ENCODE data around the gene RIPK1.
"Not testable (repeated sequence)": the region's sequence is repeated elsewhere in the genome, so short reads cannot be mapped to it uniquely, and the experiment has no call there.

Gene RIPK1

DNA sequence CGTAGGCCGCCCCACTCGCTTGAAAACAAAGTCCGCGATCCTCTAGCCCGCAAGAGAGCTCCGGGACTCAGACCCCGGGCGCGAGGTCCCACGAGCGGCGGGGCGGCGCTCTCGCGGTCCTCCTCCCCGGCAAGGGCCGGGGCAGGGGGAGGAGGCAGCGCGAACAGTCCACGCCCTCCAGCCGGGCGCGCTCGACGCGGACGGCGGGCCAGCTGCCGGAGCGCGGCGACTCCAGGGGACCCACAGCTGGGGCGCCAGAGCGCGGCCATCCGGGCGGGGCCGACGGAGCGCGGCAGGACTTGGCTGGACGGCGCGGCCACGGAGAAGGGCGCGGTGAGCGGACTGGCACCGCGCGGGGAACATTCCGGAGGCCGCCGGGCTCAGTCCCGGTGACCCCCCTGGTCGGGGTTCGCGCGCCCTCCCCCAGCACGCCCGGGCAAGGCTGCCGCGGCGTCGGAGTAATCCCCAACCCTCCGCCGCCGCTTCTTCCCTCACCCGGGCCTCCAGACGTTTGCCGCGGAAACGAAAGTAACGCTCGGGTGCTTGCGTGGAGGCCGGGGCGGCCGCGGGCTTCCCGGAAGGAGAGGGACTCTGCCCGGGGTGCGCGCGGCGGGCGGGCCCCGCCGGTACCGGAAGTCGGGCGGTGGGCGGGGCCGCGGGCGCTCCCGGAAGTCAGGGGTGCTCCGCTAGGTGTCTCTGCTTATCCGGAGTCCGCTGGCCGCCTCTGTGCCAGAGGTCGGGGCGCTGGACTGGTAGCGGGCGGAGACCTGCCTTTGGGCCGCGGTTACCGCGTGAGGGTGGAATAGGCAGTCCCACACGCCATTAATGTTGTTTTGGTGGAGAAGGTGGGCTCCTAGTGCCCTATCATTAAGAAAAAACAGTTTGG, at the start of gene RIPK1:
RIPK1 (plus strand) TSS at position 166 of the 886 bp plus-strand sequence. CDS start 8,330 bp downstream, outside the sequence.
- DNase-seq (ENCODE audit: low read depth) = peak; percentile 90

DNA sequence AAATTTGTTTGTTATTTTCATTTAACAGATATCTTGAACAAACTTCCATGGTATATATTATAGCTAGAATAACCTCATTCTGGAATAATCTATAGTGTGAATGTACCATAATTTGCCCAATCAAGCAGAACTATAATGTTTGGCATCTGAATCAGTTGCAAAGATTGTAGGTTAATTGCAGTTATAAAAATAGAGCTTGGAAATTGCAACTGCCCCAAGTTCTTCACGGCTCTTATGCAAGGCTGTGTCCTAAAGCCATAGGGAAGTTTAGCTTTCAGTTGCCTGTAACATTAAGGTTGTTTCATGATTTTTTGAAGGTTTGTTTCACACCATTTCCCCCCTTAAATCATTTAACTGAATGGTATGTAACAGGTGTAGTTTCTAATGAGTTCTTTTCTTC, 49.2 kb upstream of the RIPK1 start:
- DNase-seq (ENCODE audit: low read depth) = no peak

DNA sequence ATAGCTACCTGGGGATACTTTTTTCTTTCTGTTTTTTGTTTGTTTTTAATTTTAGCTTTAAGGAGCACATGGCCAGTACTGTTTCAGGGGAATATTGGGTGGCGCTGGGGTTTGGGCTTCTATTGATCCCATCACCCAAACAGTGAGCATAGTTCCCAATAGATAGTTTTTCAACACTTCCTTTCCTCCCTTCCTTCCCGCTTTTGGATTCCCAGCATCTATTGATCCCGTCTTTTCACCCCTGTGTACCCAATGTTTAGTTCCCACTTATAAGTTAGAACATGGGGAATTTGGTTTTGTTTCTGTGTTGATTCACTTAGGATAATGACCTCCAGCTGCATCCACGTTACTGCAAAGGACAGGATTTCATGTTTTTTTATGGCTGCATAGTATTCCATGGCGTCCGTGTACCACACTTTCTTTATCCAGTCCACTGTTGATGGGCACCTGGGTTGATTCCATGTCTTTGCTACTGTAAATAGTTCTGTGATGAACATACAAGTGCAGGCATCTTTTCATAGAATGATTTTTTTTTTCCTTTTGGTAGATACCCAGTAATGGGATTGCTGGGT, 48.5 kb upstream of the RIPK1 start:
- DNase-seq (ENCODE audit: low read depth) = no peak

DNA sequence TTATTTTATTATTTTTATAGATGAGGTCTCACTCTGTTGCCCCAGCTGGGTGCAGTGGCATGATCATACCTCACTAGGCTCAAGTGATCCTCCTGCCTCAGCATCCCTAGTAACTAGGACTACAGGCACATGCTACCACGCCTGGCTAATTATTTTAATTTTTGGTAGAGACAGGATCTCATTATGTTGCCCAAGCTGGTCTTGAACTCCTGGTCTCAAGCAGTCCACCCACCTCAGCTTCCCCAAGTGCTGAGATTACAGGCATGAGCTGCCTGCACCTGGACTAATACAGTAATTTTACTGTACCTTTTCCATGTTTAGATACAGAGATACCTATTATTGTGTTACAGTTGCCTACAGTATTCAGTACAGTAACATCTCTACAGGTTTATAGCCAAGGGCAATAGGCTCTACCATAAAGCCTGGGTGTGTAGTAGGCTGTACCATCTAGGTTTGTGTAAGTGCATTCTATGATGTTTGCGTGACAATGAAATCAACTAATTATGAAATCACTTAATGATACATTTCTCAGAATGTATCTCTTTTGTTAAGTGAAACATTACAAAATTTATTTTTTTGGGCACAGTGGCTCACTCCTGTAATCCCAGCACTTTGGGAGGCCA, 47.2 kb upstream of the RIPK1 start:
- DNase-seq (ENCODE audit: low read depth) = not testable (repeated sequence)

DNA sequence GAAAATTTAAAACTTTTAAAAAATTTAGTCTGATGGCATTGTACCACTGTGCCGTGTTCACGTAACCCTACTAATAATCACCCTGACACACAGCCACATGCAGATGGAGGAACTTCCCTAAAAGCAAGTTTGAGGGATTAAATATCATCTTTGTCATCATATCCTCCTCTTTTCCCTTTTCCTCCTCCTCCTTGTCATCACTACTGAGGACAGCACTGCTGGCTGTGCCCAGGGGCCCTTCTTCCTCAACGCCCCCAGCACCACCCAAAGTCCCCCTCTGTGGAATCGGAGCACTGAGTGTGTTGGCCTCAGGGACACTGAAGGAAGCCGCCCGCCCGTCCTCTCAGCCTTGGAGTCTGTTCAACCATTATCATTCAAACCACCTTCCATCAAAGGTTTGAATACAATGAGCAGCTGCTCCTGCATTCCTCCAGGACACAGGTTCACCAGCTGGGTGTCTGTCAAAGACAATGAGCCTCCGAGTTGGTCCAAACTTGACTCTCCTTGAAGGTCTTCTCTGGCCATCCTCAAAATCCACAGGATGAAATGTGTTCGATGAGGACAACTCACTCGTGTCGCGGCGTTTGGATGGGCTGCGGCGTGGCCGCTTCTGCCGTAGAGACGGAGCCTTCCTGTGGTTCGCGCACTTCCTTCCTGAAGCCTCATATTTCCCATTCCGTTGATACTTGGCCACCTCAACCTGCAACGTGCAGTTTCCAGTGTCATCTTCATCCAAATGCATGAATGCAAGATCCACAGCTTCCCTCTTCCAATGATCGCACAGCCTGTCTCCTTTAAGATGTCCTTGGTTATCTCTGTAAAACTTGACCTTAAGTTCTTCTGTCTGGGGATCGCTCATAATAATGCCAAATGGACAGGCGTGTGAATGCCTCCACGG, 45.3 kb upstream of the RIPK1 start:
- DNase-seq (ENCODE audit: low read depth) = no peak

DNA sequence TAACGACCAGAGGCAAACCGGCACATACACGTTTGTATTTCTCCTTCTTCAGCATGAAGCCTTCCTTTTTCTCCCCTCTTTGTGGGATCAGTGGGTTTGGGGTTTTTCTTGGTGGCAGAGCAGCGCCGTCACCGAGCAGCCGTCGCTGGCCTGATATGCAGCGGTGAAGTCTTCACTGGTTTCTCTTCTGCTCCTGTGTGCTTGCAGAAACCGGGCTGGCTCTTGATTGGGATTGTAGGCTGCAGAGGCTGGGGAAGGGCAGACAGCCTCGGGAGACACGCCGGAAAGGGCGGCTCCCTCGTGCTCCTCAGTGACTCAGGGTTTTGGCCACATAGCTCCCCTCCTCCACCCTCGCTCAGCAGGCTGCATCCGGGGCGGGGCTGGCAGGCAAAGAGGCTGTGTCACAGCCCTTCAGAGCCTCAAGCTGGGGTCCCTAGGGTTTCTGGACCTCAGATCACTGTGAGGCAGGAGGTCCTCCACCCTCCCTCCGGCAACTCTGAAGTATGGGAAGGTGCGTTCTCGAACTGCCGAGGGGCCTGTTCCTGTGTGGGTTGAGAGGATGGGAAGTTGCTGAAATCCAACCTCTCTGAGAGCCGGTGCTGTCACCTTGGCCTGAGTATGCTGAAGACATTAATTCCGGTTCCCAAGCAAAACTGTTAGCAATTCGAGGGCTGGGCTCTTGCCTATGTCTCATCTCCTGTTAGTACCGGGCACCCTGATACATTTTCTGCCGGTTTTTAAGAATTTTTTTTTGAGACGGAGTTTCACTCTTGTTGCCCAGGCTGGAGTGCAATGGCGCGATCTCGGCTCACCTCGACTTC, 44.4 kb upstream of the RIPK1 start:
- peak; percentile 91 for DNase-seq (ENCODE audit: low read depth)

DNA sequence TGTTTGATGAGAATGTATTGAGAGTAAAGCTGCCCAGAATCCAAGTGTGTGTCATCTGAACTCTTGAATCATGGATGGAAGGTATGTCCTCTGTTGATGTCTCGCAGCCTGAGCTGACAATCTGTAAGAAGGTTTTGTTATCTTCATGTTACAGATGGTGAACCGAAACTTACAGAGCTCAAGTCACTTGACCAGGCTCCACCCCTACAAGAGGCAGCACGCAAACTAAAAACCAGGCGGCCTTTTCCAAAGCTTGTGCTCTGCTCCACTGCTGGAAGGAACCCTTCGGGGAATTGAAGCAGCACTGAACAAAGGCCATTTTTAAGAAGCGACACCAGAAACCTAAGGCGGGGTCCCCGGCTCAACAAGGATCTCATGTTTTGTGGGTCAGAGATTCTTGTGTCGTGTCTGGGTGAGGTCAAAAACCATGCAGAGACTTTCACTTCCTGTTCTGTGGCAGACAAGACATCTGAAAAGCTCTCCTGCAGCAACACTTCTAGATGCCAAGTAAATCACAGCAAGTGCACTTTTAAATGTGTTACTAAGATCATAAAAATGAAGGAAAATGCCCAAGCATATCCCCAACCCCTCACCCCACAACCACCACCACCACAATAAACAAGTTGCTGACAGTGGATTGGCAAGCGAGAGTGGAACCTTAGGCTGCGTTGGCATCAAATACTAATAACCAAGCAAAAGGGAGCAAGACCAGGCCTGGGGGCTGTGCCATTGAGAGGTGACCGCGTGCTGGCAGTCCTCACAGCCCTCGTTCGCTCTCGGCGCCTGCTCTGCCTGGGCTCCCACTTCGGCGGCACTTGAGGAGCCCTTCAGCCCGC, 41.3 kb upstream of the RIPK1 start:
- no peak for DNase-seq (ENCODE audit: low read depth)

DNA sequence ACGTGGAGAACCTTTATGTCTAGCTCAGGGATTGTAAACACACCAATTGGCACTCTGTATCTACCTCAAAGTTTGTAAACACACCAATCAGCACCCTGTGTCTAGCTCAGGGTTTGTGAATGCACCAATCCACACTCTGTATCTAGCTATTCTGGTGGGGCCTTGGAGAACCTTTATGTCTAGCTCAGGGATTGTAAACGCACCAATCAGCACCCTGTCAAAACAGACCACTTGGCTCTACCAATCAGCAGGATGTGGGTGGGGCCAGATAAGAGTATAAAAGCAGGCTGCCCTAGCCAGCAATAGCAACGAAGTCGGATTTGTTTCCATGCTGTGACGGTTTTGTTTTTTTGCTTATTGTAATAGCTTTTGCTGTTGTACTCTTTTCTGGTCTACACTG, 40.1 kb upstream of the RIPK1 start:
- not testable (repeated sequence) for DNase-seq (ENCODE audit: low read depth)

DNA sequence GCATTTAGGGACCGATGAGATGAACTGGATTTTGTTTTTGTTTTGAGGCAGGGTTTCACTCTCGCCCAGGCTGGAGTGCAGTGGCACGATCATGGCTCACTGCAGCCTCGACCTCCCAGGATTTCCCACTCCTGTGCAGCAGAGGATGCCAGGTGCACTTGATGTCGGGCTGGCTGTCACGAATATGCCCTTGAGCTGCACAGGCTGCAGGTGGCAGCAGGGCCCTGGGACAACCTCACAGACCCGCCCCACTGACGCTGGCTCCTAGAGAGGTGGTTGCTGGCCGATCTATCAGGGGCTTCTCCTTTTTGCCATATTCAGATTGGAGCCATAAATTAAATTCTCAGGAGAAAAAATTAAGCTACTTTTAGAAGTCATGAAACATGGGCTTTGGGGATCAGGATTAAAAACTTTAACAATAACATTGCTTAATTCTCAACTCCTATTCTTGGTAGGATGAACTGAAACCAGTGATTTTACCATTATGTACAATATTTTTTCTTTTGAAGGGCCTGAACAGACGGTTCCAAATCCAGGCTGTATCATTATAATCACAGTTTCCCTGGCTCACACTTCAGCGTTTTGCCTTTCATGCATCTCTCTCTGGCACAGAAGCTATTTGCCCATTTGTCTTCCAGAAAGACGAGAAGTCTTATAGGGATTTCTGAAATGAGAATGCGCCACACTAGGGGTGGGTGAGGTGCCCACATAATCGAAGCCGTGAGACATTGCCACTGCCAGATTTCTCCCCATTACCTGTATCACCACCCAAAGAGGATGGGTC, 36.2 kb upstream of the RIPK1 start:
- DNase-seq (ENCODE audit: low read depth) = no peak

DNA sequence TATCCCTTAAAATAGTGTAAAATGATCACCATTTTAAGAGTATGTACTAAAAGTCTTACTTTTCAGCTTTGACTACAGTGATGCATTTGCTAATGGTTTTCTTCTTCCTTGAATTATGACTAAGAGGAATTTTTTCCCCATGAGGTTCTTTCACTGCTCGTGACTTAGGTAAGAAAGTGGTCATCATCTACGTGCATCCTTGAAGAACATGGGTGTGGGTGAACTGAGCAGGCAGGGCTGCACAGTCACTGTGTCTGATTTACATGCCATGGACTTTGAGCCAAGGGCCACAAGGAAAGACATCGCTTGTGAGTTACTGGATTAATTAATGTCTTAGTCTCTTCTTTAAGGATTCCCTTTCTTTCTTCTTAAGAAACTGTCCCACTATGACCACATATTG, 35.3 kb upstream of the RIPK1 start:
- no peak for DNase-seq (ENCODE audit: low read depth)

DNA sequence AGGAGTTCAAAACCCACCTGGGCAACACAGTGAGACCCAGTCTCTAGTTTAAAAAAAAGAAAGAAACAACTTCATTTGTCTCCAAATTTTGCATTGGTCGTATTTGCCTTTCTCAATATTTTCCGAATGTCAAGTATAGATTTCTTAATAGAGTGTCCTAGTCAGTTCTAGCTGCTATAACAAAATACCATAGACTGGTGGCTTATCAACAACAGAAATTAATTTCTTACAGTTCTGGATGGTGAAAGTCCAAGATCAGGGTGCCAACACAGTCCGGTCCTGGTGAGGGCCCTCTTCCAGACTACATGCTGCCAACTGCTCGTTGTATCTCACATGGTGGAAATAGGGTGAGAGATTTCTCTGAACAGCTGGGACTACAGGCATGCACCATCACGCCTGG, 34.6 kb upstream of the RIPK1 start:
- no peak for DNase-seq (ENCODE audit: low read depth)

DNA sequence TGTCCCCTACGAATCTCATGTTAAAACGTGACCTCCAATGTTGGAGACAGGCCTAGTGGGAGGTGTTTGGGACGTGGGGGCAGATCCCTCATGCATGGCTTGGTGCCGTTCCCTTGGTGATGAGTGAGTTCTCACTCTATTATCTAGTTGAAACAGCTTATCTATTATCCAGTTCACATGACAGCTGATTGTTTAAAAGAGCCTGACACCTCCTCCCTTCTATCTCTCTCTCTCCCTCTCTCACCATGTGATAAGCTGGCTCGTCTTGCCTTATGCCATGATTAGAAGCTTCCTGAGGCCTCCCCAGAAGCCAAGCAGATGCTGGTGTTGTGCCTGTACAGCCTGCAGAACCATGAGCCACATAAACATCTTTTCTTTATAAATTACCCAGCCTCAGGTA, 32.9 kb upstream of the RIPK1 start:
- DNase-seq (ENCODE audit: low read depth) = no peak

DNA sequence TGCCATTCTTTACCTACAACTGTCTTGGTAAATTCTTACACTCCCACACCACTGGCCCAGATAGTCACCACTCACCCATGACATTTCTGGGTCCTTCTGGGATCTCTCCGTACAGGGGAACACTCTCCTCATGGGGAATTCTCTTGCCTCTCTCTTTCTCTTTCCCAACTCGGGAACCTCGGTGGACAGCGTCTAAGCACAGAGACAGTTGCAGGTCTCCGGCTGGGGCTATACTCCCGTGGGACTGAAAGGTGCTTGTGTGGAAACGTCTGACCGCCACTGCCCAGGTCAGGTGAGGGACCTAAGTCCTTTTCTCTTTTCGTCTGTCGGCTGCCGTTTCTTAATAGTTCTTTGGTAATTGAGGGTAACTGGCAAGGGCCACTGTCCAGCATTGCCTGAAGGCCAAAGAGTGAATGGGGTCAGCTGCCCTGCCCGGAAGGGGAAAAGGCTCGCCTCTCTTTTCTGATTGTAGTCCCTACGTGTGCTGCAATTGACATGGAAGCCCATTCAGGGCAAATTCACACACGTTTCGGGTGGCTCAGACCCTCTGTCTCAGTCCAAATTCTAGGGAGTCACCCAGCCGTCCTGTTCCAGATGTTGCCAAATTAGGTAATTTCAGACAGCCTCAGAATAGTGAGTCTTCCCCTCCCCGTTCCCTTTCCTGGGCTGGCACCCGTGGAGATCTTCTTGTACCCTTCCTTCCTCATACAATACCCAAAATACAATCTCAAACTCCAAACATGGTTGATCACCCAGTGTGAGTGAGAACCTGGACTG, 31.2 kb upstream of the RIPK1 start:
- DNase-seq (ENCODE audit: low read depth) = no peak

DNA sequence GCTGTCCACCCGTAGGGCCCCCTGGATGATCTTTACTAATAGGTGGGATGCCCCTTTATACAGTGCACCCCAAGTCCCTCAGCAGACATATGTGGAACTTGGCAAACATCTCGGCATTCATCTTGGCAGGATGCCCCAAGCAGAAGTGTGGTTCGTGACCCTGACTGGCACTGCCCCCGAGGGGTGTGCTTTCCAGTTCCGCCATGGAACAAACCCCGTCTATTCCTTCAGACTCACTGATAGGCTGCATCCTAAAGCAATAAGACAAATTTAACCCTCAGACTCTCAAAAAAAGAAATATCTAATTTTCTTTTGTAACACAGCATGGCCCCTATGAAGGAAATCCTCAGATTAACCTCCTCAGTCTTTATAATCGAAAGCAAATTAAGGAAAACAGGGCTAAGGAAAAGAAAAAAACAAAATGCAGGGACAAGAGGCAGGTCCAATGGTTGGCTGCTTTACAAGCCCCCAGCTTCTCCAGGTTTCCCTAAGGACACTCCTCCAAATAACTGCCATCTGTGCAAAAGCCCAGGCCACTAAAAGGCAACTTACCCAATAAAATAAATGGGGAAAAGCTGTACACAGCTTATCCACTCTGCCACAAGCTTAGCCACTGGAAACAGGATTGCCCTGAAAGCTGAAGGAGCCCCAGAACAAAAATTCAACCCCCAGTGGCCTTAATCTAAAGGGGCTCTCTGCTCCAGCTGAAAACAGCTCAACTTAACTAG, 30.5 kb upstream of the RIPK1 start:
- DNase-seq (ENCODE audit: low read depth) = no peak

DNA sequence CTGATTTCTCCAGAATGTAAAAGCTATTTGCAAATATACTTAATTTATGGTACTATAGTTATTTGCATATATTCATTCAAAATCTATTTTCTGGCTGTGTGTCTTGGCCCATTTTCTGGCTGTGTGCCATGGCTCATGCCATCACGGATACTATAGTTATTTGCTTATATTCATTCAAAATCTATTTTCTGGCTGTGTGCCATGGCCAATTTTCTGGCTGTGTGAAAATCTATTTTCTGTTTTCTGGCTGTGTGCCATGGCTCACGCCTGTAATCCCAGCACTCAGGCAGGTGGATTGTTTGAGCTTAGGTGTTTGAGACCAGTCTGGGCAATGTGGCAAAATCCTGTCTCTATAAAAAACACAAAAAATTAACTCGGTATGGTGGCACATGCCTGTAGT, 28.9 kb upstream of the RIPK1 start:
- no peak for DNase-seq (ENCODE audit: low read depth)

DNA sequence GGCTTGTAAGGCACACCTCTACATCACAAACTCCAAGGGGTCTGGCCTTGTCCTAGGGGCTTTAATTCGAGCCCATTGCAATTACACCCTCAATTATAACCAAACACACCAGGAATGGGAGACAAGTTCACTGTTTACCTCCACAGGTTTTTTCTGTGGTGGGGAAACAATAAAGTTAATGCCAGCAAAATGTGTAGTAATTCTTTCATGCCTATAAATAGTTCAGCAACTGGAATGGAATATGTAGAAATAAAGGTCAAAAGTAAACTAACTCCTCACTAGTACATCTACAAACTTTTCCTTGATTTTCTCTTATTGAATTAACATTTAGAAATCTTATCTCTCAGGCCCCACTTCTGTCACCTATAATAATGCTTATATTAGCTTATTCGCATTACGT, 27.1 kb upstream of the RIPK1 start:
- no peak for DNase-seq (ENCODE audit: low read depth)

DNA sequence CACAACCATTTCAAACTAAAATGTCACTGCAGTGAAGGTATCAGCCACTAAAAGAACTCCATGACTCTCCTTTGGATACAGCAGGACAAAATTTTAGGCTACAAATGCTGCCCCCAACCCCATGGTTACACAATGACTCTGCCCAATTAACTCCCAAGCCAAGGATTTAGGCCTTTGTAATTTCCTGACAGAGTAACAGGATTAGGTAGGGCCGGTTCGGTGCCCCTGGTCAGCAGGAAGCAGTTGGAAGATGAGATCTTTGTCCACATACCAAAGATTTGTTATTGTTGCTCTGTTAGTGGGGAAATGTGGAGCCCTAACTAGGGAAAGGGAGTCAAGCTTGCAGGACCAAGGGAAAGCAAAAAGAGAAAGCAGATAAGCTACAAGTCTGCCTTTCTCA, 26.7 kb upstream of the RIPK1 start:
- DNase-seq (ENCODE audit: low read depth) = no peak

DNA sequence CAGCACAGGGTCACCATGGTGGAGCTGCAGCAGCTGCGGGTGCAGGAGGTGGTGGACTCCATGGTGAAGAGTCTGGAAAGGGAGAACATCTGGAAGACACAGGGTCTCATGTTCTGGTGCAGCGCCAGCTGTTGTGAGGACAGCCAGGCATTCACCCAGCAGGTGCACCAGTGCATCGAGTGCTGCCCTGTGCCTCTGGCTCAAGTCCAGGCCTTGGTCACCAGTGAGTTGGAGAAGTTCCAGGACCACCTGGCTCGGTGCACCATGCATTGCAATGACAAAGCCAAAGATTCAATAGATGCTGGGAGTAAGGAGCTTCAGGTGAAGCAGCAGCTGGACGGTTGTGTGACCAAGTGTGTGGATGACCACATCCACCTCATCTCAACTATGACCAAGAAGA, 22.9 kb upstream of the RIPK1 start:
- DNase-seq (ENCODE audit: low read depth) = no peak

All from fibroblast of gingiva (primary cell).